Measurements from ENCODE around the gene LYSMD1. TPM values are rescaled to one million over a fixed set of nuclear protein-coding genes. Genes with fewer than 3 reads are reported as not detected.

Gene LYSMD1
- total RNA-seq, 1 donor from 2014 or later = 11.9 TPM

DNA sequence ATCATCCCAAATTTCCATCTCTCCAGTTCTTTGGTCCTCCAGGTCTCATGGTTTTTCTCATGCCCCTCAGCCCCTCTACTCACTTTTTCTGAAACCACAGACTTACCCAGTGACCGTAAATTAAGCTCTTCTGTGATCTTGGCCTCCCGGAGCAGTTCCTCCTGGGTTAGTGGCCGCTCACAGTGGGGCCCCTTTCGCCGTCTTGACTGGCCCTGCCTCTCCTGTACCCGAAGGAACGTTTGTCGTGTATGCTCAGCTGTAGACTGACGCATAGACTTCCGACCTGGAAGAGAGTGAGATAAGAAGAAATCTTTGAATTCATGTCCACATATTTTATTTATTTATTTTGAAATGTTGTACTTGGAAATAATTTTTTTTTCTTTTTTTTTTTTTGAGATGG, 18.5 kb upstream of the LYSMD1 start:
- H3K9me3 Mint-ChIP-seq = no peaks in the 10 kb centered on the region
- H3K4me3 Mint-ChIP-seq = no peak overlapping the region
- peak overlapping the region; percentile 38 for H3K27ac Mint-ChIP-seq (ENCODE audit: unreplicated experiment)
- no peak for DNase-seq (ENCODE audit: low read depth, low spot score)
- H3K27me3 Mint-ChIP-seq (ENCODE audit: low read depth) = no peaks in the 10 kb centered on the region
- TF ChIP-seq, protein P1, sequence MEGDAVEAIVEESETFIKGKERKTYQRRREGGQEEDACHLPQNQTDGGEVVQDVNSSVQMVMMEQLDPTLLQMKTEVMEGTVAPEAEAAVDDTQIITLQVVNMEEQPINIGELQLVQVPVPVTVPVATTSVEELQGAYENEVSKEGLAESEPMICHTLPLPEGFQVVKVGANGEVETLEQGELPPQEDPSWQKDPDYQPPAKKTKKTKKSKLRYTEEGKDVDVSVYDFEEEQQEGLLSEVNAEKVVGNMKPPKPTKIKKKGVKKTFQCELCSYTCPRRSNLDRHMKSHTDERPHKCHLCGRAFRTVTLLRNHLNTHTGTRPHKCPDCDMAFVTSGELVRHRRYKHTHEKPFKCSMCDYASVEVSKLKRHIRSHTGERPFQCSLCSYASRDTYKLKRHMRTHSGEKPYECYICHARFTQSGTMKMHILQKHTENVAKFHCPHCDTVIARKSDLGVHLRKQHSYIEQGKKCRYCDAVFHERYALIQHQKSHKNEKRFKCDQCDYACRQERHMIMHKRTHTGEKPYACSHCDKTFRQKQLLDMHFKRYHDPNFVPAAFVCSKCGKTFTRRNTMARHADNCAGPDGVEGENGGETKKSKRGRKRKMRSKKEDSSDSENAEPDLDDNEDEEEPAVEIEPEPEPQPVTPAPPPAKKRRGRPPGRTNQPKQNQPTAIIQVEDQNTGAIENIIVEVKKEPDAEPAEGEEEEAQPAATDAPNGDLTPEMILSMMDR (conservative IDR thresholded peaks at IDR 0.05) = no peak
- H3K36me3 Mint-ChIP-seq (ENCODE audit: low read depth) = peaks cover 26% of the 10 kb centered on the region
- peaks cover 14% of the 10 kb centered on the region for H3K4me1 Mint-ChIP-seq

GRCh38 chr1:151176514-151177045, 10.9 kb upstream of the LYSMD1 start:
- Mint-ChIP-seq H3K9me3 (no peaks in the 10 kb centered on the region), H3K4me1 (no peaks in the 10 kb centered on the region), H3K4me3 (no peak overlapping the region), H3K27ac (ENCODE audit: unreplicated experiment) (no peak overlapping the region), H3K27me3 (ENCODE audit: low read depth) (no peaks in the 10 kb centered on the region), H3K36me3 (ENCODE audit: low read depth) (peaks cover 21% of the 10 kb centered on the region)
- DNase-seq (ENCODE audit: low read depth, low spot score) = no peak
- TF ChIP-seq, protein P1 (conservative IDR thresholded peaks at IDR 0.05) = no peak

DNA sequence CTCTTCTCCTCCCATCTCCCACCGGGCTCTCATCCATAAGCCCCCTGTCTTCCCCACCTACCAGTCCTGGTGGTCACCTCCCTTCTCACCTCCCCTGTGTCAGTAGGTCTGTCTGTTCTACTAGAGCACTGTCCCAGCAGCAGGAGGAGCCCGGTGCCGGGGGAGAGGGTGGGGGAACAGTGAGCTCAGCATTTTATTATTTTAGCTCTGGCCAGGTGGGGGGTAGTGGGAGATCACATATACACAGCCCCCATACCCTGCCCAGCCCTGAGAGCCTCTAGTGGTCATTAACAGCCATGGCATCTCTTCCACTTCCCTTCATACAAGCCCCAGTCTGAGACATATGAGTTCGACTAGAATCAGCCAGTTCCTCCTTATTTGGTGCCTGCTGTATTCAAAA, 10.2 kb upstream of the LYSMD1 start, which contains the start of gene TMOD4:
TMOD4 (minus strand) TSS at position 119 of the 400 bp plus-strand sequence. CDS start 1,106 bp downstream, outside the sequence.
- peaks cover 16% of the 10 kb centered on the region for H3K36me3 Mint-ChIP-seq (ENCODE audit: low read depth)
- H3K9me3 Mint-ChIP-seq = no peaks in the 10 kb centered on the region
- TF ChIP-seq, protein P1 (conservative IDR thresholded peaks at IDR 0.05) = peak; percentile 58
- no peaks in the 10 kb centered on the region for H3K27me3 Mint-ChIP-seq (ENCODE audit: low read depth)
- no peak for DNase-seq (ENCODE audit: low read depth, low spot score)
- H3K4me1 Mint-ChIP-seq = no peaks in the 10 kb centered on the region
- peak within 1 kb of the TSS; percentile 13 for H3K4me3 Mint-ChIP-seq
- no peak within 1 kb of the TSS for H3K27ac Mint-ChIP-seq (ENCODE audit: unreplicated experiment)

DNA sequence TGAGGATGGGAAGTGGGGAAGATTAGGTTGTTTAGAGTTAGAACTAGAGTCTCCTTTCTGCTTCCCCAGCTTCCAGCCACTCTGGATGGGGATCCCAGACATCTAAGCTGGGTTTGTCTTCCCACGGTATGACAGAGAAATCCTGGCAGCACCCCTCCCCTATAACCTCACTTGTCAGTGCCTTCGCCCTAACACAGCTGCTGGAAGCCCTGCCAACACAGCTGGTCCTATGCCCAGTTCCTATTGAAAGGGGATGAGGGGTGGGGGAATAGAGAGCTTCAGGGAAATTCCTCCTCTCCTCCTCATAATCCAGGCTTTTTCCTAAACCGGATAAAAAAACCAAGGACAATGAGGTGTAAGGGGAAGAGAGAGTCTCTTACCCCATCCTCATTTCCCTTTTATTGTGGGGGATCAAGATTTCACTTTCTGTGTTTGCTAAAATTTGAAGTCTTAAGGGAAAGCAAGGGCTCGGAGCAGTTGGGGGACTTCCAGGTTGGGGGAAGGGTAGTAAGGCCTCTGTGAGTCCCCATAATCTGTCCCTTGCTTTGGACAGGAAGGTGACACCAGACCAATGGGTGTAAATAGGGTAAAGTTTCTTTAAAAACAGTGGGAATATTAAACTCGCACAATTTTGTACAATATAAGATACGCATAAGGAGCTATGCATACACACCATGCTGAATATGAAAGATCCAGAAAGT, 9.5 kb upstream of the LYSMD1 start:
- Mint-ChIP-seq H3K4me1 (no peaks in the 10 kb centered on the region), H3K27me3 (ENCODE audit: low read depth) (no peaks in the 10 kb centered on the region), H3K4me3 (peak overlapping the region; percentile 13), H3K36me3 (ENCODE audit: low read depth) (peaks cover 12% of the 10 kb centered on the region), H3K27ac (ENCODE audit: unreplicated experiment) (no peak overlapping the region), H3K9me3 (no peaks in the 10 kb centered on the region)
- no peak for DNase-seq (ENCODE audit: low read depth, low spot score)
- TF ChIP-seq, protein P1 (conservative IDR thresholded peaks at IDR 0.05) = no peak

DNA sequence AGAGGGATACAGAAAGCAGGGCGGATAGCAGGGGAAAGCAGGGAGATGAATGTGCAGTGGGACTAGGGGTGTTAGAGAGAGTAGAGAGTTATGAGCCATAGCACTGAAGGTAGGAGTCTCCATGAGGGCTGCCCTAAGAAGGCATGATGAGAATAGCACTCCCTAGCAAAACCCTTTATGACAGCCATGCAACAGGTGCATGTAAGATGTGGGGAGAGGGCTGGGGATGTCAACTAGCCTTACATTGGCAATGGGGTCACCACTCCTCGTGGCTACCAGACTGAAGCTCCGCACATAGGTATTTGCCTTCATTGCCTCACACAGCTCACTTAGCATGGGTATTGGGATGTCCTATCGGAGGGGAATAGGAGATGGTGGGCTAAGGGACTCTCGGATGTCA, 5.5 kb upstream of the LYSMD1 start:
- Mint-ChIP-seq H3K27ac (ENCODE audit: unreplicated experiment) (no peak overlapping the region), H3K27me3 (ENCODE audit: low read depth) (no peaks in the 10 kb centered on the region), H3K4me1 (peaks cover 9% of the 10 kb centered on the region), H3K9me3 (no peaks in the 10 kb centered on the region), H3K4me3 (peak overlapping the region; percentile 13), H3K36me3 (ENCODE audit: low read depth) (peaks cover 7% of the 10 kb centered on the region)
- DNase-seq (ENCODE audit: low read depth, low spot score) = no peak
- TF ChIP-seq, protein P1 (conservative IDR thresholded peaks at IDR 0.05) = no peak
